DND-41 (cell line): ENCODE results near the gene CFHR4.

Experiments used
- ATAC-seq: fragments of 200-7000 bp; cut with Tn5 transposase; 3 replicates; pipeline ENCODE4 v1.9.1; 2021; ENCODE audit warnings: low read depth; ENCODE audit not compliant: insufficient read depth
- DNase-seq: peaks from one replicate; pipeline ENCODE4 v3.0.0-alpha.2; 2020
- H2AFZ ChIP-seq: 2 replicates; pipeline ENCODE4 v1.6.0; 2012; ENCODE audit warnings: low read depth, low read length
- H3K27ac ChIP-seq: 2 replicates; pipeline ENCODE4 v1.5.1; 2012; ENCODE audit warnings: low read length, inconsistent platforms
- H3K27me3 ChIP-seq: fragments of 200-600 bp; sonication (generic); 2 replicates; pipeline ENCODE4 v1.6.0; 2012; ENCODE audit warnings: low read length, mild to moderate bottlenecking, inconsistent platforms; ENCODE audit not compliant: insufficient read depth, poor library complexity
- H3K36me3 ChIP-seq: 2 replicates; pipeline ENCODE4 v1.5.1; 2012; ENCODE audit warnings: low read length, inconsistent platforms; ENCODE audit not compliant: insufficient read depth
- H3K4me1 ChIP-seq: 2 replicates; pipeline ENCODE4 v1.5.1; 2012; ENCODE audit warnings: mild to moderate bottlenecking, low read length; ENCODE audit not compliant: insufficient read depth
- H3K4me2 ChIP-seq: 2 replicates; pipeline ENCODE4 v1.6.0; 2012; ENCODE audit warnings: mild to moderate bottlenecking, moderate library complexity, low read length, inconsistent platforms; ENCODE audit not compliant: insufficient read depth
- H3K4me3 ChIP-seq, 2 experiments: fragments of 200-600 bp in 1 of 2; shearing (Covaris generic) in 1 of 2; 2 replicates each; pipeline ENCODE4 v1.5.1; 2012 to 2016; ENCODE audit warnings: inconsistent platforms in 2 of 2, low read length in 2 of 2, mild to moderate bottlenecking in 2 of 2, low read depth in 1 of 2, moderate library complexity in 1 of 2
- H3K79me2 ChIP-seq: 2 replicates; pipeline ENCODE4 v1.6.0; 2012; ENCODE audit warnings: low read length, inconsistent platforms; ENCODE audit not compliant: insufficient read depth
- H3K9ac ChIP-seq: 2 replicates; pipeline ENCODE4 v1.6.0; 2012; ENCODE audit warnings: low read depth, mild to moderate bottlenecking, inconsistent platforms, low read length, moderate library complexity
- H3K9me3 ChIP-seq: 2 replicates; pipeline ENCODE4 v1.5.1; 2012; ENCODE audit warnings: low read length, moderate library complexity, mild to moderate bottlenecking, inconsistent platforms; ENCODE audit not compliant: insufficient read depth, severe bottlenecking
- H4K20me1 ChIP-seq: 2 replicates; pipeline ENCODE4 v1.6.0; 2012; ENCODE audit warnings: low read length; ENCODE audit not compliant: insufficient read depth
- EZH2 ChIP-seq: IDR thresholded peaks from 3 replicates; pipeline ENCODE4 v1.6.1; 2012; ENCODE audit warnings: borderline replicate concordance, low read depth, mild to moderate bottlenecking, moderate library complexity, low read length, inconsistent platforms; ENCODE audit not compliant: severe bottlenecking
- TF ChIP-seq, protein P1 (sequence below): IDR thresholded peaks from 2 replicates; pipeline ENCODE4 v1.5.1; 2012; ENCODE audit warnings: borderline replicate concordance, low read length, moderate library complexity, mild to moderate bottlenecking; ENCODE audit not compliant: poor library complexity, severe bottlenecking; ENCODE audit errors: extremely low read depth

CFHR4 gene

DNA sequence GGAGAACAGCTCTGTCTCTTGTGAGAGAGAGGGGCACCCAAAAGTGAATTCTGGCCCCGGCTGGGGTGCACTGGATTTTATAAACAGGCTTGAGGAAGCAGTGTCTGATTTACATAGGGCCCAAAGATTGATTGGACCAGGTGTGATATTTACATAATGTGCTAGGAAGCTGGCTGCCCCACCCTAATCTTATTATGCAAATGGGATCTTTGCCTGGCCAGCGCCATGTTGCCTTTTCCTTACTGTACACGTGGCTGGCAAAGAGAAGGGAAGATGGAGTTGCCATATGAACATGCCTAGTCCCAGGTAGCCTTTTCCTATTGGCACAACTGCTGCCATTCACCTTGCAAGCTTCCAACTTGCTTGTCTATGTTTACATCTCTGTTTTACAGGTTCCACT lies 29.0 kb upstream of the CFHR4 start:
- Histone ChIP-seq H3K9ac (no peak overlapping the region), H2AFZ (no peak overlapping the region), H3K4me2 (no peak overlapping the region), H3K9me3 (no peaks in the 10 kb centered on the region), H4K20me1 (no peaks in the 10 kb centered on the region), H3K79me2 (no peaks in the 10 kb centered on the region), H3K36me3 (no peaks in the 10 kb centered on the region), H3K4me1 (no peaks in the 10 kb centered on the region), H3K27ac (no peak overlapping the region), H3K4me3 (no peak overlapping the region), H3K27me3 (no peaks in the 10 kb centered on the region)
- DNase-seq (no peak), ATAC-seq (no peak)
- TF ChIP-seq, protein P1, sequence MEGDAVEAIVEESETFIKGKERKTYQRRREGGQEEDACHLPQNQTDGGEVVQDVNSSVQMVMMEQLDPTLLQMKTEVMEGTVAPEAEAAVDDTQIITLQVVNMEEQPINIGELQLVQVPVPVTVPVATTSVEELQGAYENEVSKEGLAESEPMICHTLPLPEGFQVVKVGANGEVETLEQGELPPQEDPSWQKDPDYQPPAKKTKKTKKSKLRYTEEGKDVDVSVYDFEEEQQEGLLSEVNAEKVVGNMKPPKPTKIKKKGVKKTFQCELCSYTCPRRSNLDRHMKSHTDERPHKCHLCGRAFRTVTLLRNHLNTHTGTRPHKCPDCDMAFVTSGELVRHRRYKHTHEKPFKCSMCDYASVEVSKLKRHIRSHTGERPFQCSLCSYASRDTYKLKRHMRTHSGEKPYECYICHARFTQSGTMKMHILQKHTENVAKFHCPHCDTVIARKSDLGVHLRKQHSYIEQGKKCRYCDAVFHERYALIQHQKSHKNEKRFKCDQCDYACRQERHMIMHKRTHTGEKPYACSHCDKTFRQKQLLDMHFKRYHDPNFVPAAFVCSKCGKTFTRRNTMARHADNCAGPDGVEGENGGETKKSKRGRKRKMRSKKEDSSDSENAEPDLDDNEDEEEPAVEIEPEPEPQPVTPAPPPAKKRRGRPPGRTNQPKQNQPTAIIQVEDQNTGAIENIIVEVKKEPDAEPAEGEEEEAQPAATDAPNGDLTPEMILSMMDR: no peak
- no peak for TF ChIP-seq EZH2

DNA sequence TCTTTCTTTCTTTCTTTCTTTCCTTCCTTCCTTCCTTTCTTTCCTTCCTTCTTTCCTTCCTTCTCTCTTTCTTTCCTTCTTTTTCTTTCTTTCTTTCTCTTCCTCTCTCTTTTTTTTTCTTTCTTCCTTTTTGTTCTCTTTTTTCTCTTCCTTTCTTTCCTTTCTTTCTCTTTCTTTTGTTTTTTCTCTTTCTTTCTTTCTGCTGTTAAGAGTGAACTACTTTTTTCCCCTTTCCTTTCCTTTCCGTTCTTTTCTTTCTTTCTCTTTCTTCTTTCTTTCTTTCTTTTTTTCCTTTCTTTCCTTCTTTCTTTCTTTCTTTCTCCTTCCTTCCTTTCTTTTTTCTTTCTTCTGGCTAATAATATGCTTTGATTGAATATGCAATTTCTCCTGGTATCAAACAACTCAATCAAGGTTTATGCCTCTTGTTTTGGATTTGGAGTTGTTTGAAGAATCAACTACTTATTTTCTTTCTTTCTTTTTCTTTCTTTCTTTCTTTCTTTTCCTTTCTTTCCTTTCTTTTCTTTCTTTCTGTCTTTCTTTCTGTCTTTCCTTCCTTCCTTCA lies 27.4 kb upstream of the CFHR4 start:
- DNase-seq: no peak
- ATAC-seq: no peak
- Histone ChIP-seq H3K4me2 (no peak overlapping the region), H3K4me1 (no peaks in the 10 kb centered on the region), H3K27ac (no peak overlapping the region), H3K4me3 (no peak overlapping the region), H3K27me3 (no peaks in the 10 kb centered on the region), H2AFZ (no peak overlapping the region), H3K9me3 (no peaks in the 10 kb centered on the region), H3K9ac (no peak overlapping the region), H3K79me2 (no peaks in the 10 kb centered on the region), H4K20me1 (no peaks in the 10 kb centered on the region), H3K36me3 (no peaks in the 10 kb centered on the region)
- TF ChIP-seq, protein P1: no peak
- no peak for TF ChIP-seq EZH2

DNA sequence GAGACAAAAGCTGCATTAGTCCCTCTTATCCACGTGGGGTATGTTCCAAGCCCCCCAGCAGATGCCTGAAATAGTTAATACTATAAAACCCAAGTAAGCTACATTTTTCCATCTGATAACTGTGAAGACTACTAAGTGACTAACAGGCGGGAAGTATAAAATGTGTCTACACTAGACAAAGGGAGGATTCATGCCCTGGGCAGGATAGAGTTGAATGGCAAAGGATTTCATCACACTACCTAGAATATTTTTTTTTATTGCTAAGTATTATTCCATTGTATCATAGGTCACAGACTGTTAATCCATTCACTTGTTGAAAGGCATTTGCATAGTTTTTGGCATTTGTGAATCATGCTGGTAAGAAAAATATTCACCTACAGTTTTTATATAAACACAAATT lies 26.4 kb upstream of the CFHR4 start:
- ATAC-seq (no peak), DNase-seq (no peak)
- Histone ChIP-seq H3K4me1 (no peaks in the 10 kb centered on the region), H3K9ac (no peak overlapping the region), H3K9me3 (no peaks in the 10 kb centered on the region), H3K36me3 (no peaks in the 10 kb centered on the region), H4K20me1 (no peaks in the 10 kb centered on the region), H3K27me3 (no peaks in the 10 kb centered on the region), H3K4me2 (no peak overlapping the region), H3K27ac (no peak overlapping the region), H2AFZ (no peak overlapping the region), H3K79me2 (no peaks in the 10 kb centered on the region), H3K4me3 (no peak overlapping the region)
- TF ChIP-seq, protein P1: no peak

DNA sequence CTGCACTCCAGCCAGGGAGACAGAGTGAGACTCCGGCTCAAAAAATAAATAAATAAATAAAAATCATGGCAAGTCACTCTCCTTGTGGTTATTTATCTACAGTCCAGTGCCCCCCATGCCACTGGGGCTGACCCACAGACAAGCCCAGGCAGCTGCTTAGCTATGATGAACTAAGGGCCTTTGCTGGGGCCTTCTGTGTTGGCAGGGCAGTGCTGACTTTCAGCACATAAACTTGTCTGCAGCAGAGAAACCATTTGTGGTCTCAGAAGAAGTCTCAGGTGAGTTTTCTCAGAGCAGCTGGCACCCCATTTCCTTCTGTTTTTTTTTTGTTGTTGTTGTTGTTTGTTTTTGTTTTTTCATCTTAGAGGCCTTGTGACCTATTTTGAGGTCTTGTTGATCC lies 20.9 kb upstream of the CFHR4 start:
- Histone ChIP-seq H3K4me3 (no peak overlapping the region), H3K27ac (no peak overlapping the region)
- TF ChIP-seq EZH2: no peak
- TF ChIP-seq, protein P1: no peak

More for the DNA sequence above, 20.9 kb upstream of the CFHR4 start:
- Histone ChIP-seq H3K27me3 (no peaks in the 10 kb centered on the region), H3K79me2 (no peaks in the 10 kb centered on the region), H3K36me3 (no peaks in the 10 kb centered on the region), H2AFZ (no peak overlapping the region), H3K9ac (no peak overlapping the region), H3K4me2 (no peak overlapping the region), H4K20me1 (no peaks in the 10 kb centered on the region), H3K9me3 (no peaks in the 10 kb centered on the region), H3K4me1 (no peaks in the 10 kb centered on the region)
- no peak for ATAC-seq
- DNase-seq: no peak
